Colonic mucosa (tissue), 4 donors: ENCODE measurements around the gene IQCE. TPM values are rescaled to one million over a fixed set of nuclear protein-coding genes. Genes with fewer than 3 reads are reported as not detected.

ENCODE experiments used
- DNase-seq: peaks from one replicate; pipeline ENCODE4 v3.0.0-alpha.2; 2020
- H3K27ac ChIP-seq: fragments of 200-600 bp; one replicate; pipeline ENCODE4 v1.8.0; 2021
- H3K27me3 ChIP-seq: fragments of 200-600 bp; one replicate; pipeline ENCODE4 v1.8.0; 2021
- H3K36me3 ChIP-seq: fragments of 200-600 bp; one replicate; pipeline ENCODE4 v1.8.0; 2021
- H3K4me1 ChIP-seq: fragments of 200-600 bp; one replicate; pipeline ENCODE4 v1.8.0; 2021; ENCODE audit warnings: mild to moderate bottlenecking
- H3K4me3 ChIP-seq: fragments of 200-600 bp; one replicate; pipeline ENCODE4 v1.8.0; 2021
- H3K9ac ChIP-seq, 2 donors: one replicate each; pipeline ENCODE4 v1.7.0; 2013; ENCODE audit warnings: control low read depth in 2 of 2, low read depth in 2 of 2, low read length in 2 of 2
- H3K9me3 ChIP-seq: fragments of 200-600 bp; one replicate; pipeline ENCODE4 v1.8.0; 2021
- intact Hi-C: fragments of 100-400 bp; cut with DNase I; formaldehyde crosslinking; loops from one replicate; pipeline ENCODE4 v1.14.1; 2022
- total RNA-seq, 2 donors: library from RNA; stranded (reverse); fragmentation: NEBNext Ultra II Directional in 1 of 2; extraction: Animal tissue kit (Norgen Biotek cat#: 25700) in 1 of 2; gene quantifications; one replicate each; pipeline ENCODE4 v1.2.1, GENCODE V29; 2021
- TF ChIP-seq, protein P1 (sequence below): fragments of 200-600 bp; IDR thresholded peaks from one replicate; pipeline ENCODE4 v1.8.0; 2022; ENCODE audit warnings: antibody characterized with exemption, mild to moderate bottlenecking
- donor health status: healthy.
- donor health status: DM: no; HTN: no; CAD: no.
- donor health status: DM: no; HTN: no; CAD: no.

The IQCE gene
- total RNA-seq, 2 donors from 2014 or later = 23.2 to 36.3 TPM

- no peaks in the 10 kb centered on the region for H3K9me3 ChIP-seq
- H3K27ac ChIP-seq = no peak overlapping the region
- no peak for DNase-seq
- no peak overlapping the region for H3K4me3 ChIP-seq
- no peaks in the 10 kb centered on the region for H3K36me3 ChIP-seq
- intact Hi-C loops = no loop called here
- no peaks in the 10 kb centered on the region for H3K27me3 ChIP-seq
- H3K4me1 ChIP-seq = no peaks in the 10 kb centered on the region
- H3K9ac ChIP-seq = no peak overlapping the region
- TF ChIP-seq, protein P1, sequence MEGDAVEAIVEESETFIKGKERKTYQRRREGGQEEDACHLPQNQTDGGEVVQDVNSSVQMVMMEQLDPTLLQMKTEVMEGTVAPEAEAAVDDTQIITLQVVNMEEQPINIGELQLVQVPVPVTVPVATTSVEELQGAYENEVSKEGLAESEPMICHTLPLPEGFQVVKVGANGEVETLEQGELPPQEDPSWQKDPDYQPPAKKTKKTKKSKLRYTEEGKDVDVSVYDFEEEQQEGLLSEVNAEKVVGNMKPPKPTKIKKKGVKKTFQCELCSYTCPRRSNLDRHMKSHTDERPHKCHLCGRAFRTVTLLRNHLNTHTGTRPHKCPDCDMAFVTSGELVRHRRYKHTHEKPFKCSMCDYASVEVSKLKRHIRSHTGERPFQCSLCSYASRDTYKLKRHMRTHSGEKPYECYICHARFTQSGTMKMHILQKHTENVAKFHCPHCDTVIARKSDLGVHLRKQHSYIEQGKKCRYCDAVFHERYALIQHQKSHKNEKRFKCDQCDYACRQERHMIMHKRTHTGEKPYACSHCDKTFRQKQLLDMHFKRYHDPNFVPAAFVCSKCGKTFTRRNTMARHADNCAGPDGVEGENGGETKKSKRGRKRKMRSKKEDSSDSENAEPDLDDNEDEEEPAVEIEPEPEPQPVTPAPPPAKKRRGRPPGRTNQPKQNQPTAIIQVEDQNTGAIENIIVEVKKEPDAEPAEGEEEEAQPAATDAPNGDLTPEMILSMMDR = no peak
These were observed 17.1 kb downstream of the IQCE start for GRCh38 chr7:2575733-2576340.

- Histone ChIP-seq H3K36me3 (no peaks in the 10 kb centered on the region), H3K27ac (no peak overlapping the region), H3K27me3 (no peaks in the 10 kb centered on the region), H3K4me3 (no peak overlapping the region), H3K4me1 (no peaks in the 10 kb centered on the region), H3K9me3 (no peaks in the 10 kb centered on the region), H3K9ac (no peak overlapping the region)
- intact Hi-C loops = no loop called here
- DNase-seq = no peak
- TF ChIP-seq, protein P1 = no peak
These were observed 18.1 kb downstream of the IQCE start for GRCh38 chr7:2576742-2577491.

GRCh38 chr7:2577914-2578680 lies 19.3 kb downstream of the IQCE start:
- TF ChIP-seq, protein P1 = no peak
- intact Hi-C loops = no loop called here

GRCh38 chr7:2580636-2581035 lies 21.9 kb downstream of the IQCE start:
- no peak overlapping the region for H3K4me3 ChIP-seq
- intact Hi-C loops = no loop called here
- TF ChIP-seq, protein P1 = no peak

More at GRCh38 chr7:2577914-2578680, 19.3 kb downstream of the IQCE start:
- no peak overlapping the region for H3K4me3 ChIP-seq
- no peaks in the 10 kb centered on the region for H3K27me3 ChIP-seq
- no peaks in the 10 kb centered on the region for H3K36me3 ChIP-seq
- DNase-seq = no peak
- no peak overlapping the region for H3K27ac ChIP-seq
- H3K9ac ChIP-seq = no peak overlapping the region
- H3K4me1 ChIP-seq = no peaks in the 10 kb centered on the region
- H3K9me3 ChIP-seq = no peaks in the 10 kb centered on the region

DNA sequence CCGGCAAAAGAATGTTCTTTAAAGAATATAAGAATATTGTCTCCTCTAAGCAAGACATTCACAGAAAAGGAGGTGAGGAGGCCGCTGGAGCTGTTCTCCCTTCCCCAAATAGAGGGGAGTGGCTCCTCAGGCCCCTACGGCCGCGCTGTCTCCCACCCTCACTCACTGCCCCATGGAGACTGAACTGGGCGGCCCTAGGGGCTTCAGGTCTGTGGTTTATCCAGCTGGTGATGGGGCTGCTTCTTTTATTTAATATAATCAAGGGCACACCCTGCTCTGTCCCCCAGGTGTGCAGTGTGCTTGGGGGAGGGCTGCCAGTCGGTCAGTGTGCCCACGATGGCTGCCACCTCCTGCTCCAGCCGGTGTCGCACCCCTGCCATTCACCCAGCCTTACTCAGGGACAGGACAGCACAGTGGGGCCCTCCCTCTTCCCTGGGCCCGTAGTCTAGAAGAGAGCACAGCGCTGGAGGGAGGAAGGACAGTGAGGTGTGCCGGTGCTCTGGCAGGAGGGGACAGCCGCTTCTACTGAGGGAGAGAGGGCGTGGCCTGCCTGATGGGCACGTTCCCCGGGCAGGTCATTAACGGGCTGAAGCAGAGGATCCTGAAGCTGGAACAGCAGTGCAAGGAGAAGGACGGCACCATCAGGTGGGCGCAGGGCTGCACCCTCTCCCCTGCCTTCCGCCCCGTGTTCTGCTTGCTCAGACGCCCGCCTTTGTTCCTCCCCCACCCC lies 23.4 kb downstream of the IQCE start:
- Histone ChIP-seq H3K4me1 (no peaks in the 10 kb centered on the region), H3K27me3 (no peaks in the 10 kb centered on the region), H3K36me3 (no peaks in the 10 kb centered on the region), H3K9ac (no peak overlapping the region), H3K27ac (no peak overlapping the region), H3K4me3 (no peak overlapping the region), H3K9me3 (no peaks in the 10 kb centered on the region)
- TF ChIP-seq, protein P1 = no peak
- DNase-seq = no peak
- intact Hi-C loops = no loop called here

More at GRCh38 chr7:2580636-2581035, 21.9 kb downstream of the IQCE start:
- H3K27ac ChIP-seq = no peak overlapping the region
- H3K9me3 ChIP-seq = no peaks in the 10 kb centered on the region
- no peaks in the 10 kb centered on the region for H3K36me3 ChIP-seq
- no peak overlapping the region for H3K9ac ChIP-seq
- no peaks in the 10 kb centered on the region for H3K4me1 ChIP-seq
- no peaks in the 10 kb centered on the region for H3K27me3 ChIP-seq
- DNase-seq = no peak
